Muscle of arm (tissue), 12 donors: ENCODE measurements around the gene MRPL52. TPM values are rescaled to one million over a fixed set of nuclear protein-coding genes. Genes with fewer than 3 reads are reported as not detected.
"Not testable (repeated sequence)": the region's sequence is repeated elsewhere in the genome, so short reads cannot be mapped to it uniquely, and the experiment has no call there.

Experiments used
- DNase-seq: peaks from one replicate; pipeline ENCODE4 v3.0.0-alpha.2; 2013
- polyA plus RNA-seq, 12 donors: library from polyadenylated mRNA; unstranded; fragments of 120-200 nt; gene quantifications; one replicate each; pipeline ENCODE4 v1.2.1, GENCODE V29; 2013; ENCODE audit not compliant: insufficient read length in 12 of 12

The MRPL52 gene
- polyA plus RNA-seq, 12 donors: 52.5 to 71.0 (median 60.1) TPM; not detected in 1

GRCh38 chr14:22849212-22849819, 19.6 kb downstream of the MRPL52 start:
- DNase-seq: peak; percentile 88

DNA sequence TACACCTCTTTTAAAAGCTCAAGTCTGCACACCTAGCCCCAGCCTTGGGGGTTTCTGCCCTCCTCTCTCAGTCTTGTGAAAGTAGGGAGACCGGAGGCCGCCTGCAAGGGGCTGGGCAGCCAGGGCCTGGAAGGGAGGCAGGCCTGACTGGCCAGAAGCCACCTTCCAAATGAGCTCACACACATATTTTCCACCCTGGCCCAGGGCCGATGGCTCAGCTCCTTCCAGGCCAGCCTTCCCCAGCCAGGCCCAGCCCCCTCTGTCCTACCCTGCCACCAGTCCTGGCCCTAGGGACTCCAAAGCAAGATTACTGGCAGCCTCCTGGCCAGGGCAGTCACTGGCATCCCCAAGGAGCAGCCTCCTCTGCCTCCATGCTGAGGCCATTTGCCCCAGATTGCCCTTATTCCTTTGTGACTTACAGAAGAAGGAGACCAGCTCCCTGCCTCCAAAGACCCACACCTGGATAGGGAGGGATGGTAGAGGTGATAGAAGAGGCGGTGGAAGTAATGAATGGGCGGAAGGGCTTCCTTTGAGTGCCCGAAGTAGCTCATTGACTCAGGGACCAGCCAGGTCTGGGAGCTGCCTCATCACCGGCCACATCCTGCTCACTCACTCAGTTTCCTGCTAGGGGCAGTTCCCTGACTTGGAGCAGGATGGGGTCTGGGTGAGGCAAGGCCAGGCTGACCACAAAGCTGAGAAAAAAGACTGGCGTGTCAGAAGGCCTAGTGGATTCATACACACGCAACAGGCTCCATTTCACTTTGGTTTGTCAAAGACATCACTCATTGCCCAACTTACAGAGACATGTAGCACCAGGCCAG, 21.5 kb downstream of the MRPL52 start:
- peak; percentile 93 for DNase-seq

- DNase-seq: not testable (repeated sequence)
These were observed 22.5 kb downstream of the MRPL52 start for GRCh38 chr14:22852178-22852577.

- no peak for DNase-seq
These were observed 22.9 kb downstream of the MRPL52 start for GRCh38 chr14:22852599-22852939.

GRCh38 chr14:22852940-22853767, 23.5 kb downstream of the MRPL52 start:
- peak; percentile 93 for DNase-seq

DNA sequence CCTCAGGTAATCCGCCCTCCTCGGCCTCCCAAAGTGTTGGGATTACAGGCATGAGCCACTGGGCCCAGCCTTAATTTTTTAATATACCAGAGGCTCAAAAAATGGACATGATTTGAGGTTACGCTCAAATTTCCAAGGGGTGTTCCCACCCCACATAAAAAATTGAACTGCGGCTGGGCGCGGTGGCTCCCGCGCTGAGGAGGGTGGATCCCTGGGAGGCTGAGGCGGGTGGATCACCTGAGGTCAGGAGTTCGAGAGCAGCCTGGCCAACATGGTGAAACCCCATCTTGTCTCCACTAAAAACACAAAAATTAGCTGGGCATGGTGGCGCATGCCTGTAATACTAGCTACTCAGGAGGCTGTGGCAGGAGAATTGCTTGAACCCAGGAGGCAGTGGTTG, 24.6 kb downstream of the MRPL52 start:
- DNase-seq: not testable (repeated sequence)

DNA sequence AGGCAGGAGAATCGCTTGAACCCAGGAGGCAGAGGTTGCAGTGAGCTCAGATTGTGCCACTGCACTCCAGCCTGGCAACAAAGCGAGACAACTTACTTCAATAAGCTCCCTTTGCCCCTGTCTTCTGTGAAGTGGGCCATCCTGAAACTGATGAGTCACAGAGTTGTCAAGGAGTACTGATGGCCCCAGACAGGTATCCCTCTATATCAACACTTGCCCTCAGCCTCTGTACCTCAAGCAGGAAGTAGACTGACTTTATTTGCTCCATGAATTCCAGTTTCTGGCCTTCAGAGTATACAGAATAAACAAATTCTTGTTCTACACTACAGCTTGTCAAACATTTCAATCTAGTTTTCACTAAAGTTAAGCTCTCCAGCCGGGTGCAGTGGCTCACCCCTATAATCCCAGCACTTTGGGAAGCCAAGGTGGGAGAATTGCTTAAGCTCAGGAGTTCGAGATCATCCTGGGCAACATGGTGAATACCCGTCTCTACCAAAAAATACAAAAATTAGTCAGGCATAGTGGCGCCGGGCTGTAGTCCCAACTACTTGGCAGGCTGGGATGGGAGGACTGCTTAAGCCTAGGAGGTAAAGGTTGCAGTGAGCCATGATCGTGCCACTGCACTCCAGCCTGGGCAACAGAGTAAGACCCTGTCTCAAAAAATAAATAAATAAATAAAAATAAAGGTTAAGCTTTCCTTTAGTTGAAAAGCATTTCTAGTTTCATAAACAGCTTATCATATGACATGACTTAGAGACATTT, 25.5 kb downstream of the MRPL52 start:
- DNase-seq: no peak

GRCh38 chr14:22856428-22856827, 26.7 kb downstream of the MRPL52 start:
- no peak for DNase-seq

DNA sequence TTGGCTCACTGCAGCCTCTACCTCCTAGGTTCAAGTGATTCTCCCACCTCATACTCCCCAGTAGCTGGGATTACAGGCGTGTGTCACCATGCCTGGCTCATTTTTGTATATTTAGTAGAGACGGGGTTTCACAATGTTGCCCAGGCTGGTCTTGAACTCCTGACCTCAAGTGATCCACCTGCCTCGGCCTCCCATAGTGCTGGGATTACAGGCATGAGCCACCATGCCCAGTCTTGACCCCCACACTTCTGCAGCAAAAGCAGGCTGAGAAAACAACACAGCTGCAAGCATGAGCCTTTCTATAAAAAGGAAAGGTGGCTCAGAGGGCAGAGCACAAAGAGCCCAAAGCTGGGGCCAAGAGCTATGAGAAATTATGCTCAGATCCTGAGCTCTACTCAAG, 30.7 kb downstream of the MRPL52 start:
- not testable (repeated sequence) for DNase-seq

DNA sequence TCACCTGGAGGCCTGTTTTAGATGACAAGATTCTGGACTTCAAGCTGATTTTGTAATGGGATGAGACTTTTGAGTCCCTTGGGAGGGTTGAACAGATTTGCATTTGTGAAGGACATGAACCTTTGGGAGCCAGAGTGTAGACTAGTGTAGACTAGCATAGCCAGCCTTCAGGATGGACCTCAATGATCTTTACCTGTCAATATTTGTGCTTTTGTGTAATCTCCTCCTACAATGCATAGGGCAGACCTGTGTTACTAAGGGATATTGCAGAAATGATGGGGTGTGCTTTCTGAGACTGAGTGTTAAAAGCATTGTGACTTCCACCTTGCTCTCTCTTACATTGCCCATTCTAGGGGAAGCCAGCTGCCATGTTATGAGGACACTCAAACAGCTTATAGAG, 32.0 kb downstream of the MRPL52 start:
- DNase-seq: no peak

DNA sequence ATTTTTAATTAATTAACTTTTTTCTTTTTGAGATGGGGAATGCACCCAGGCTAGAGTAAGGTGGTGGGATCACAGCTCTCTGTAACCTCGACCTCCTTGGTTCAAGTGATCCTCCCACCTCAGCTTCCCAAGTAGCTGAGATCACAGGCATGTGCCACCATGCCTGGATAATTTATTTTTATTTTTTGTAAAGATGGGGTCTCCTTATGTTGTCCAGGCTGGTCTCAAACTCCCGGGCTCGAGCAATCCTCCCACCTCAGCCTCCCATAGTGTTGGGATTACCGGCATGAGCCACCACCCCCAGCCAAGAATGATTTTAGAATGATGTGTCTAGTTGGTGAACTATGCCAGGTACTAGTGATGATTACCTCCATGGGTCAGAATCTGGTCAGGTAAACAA, 35.3 kb downstream of the MRPL52 start:
- no peak for DNase-seq

- DNase-seq: no peak
These were observed 36.0 kb downstream of the MRPL52 start for GRCh38 chr14:22865424-22866405.

DNA sequence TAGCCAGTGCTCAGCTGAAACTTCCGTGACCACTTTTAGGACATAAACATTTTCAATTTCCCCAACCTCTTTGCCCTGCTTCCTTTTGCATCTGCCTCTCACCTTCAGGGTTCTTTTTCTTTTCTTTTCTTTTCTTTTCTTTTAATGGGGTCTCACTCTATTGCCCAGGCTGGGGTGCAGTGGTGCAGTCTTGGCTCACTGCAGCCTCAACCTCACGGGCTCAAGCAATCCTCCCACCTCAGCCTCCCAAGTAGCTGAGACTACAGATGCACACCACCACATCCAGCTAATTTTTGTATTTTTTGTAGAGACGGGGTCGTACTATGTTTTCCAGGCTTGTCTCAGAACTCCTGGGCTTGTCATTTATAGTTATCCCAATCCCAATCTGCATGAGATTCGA, 37.2 kb downstream of the MRPL52 start:
- DNase-seq: no peak

- no peak for DNase-seq
These were observed 41.1 kb downstream of the MRPL52 start for GRCh38 chr14:22870811-22871223.

- peak; percentile 90 for DNase-seq
These were observed 41.7 kb downstream of the MRPL52 start, which contains the start of gene LRP10 for GRCh38 chr14:22871224-22872032. LRP10 (plus strand) TSS chr14:22871740; CDS start chr14:22872304, 564 bp downstream.

DNA sequence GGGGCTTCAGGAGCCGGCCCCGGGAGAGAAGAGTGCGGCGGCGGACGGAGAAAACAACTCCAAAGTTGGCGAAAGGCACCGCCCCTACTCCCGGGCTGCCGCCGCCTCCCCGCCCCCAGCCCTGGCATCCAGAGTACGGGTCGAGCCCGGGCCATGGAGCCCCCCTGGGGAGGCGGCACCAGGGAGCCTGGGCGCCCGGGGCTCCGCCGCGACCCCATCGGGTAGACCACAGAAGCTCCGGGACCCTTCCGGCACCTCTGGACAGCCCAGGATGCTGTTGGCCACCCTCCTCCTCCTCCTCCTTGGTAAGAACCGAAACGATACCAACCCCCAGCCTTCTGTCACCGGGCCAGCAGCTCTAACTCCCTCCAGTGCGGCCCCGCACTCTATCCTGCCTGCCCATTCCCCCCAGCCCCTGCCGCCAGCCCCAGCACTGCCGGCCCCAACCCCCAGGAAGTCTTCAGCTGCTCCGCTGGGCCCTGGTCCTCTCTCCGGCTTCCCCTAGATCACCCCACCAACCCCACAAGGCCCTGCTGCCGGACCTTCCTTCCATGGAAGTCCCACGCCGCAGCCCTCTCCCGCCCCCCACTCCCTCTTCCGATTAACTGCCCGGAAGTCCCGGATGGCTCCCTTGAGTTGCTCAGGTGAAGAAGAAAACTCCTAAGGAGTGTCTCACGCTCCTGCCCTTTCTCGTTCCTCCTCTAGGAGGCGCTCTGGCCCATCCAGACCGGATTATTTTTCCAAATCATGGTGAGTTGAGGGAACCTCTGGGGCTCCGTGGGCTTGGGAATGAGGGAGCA, 42.5 kb downstream of the MRPL52 start:
- peak; percentile 89 for DNase-seq

- DNase-seq: no peak
These were observed 43.3 kb downstream of the MRPL52 start for GRCh38 chr14:22872833-22873520.
